ENCODE measurements around the gene RFX8.
"Not testable (repeated sequence)": the region's sequence is repeated elsewhere in the genome, so short reads cannot be mapped to it uniquely, and the experiment has no call there.

Gene RFX8

DNA sequence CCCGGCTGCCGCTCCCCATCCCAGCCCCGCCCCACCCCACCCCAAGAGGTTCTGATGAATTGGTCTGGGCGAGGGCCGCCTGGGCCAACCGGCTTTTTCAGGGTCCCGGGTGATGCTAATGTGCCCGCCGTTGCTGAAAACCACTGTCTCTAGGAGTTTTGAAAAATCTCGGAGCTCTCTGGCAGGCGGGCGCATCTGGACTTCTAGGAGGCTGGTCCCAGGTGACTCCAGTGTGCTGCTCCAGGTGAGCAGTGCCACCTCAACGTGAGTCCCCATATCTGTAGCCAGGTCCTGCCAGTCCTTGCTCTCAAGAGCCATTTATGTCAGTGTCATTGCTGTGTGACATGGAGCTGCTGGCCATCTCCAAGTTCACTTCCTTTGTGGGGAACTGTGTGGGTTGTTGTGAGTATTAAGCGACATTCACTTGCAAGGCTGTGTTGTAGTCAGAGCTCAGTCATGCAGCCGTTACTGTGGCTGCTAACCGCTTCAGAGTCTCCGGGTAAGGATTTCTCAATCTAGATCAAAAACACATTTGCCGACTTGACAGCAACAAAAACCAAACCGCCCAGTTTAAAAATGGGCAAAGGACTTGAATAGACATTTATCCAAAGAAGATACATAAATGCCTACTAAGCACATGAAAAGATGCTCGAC, at the start of gene RFX8:
RFX8 (minus strand) TSS at position 382 of the 654 bp plus-strand sequence. CDS start 8,264 bp downstream, outside the sequence.
- DNase-seq (ENCODE audit: low spot score): no peak

DNA sequence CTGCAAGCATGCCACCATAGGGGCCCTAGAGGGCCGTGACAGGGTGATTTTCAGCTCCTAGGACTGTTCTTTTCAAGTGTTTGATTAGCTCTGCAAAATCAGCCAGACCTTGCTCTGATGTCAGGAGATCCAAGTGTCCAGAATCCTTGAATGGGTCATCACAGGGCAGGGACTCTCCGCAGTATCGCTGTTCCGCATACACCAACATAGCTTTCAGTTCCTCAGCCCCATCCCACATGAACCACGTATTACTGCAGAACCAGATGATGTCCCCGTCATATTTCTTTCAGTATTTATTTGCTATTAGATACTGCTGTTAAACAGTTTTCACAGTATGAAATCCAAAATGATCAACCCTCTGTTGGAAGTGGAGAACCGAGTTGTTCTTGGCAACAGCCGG, 46.6 kb upstream of the RFX8 start:
- DNase-seq (ENCODE audit: low spot score): no peak

DNA sequence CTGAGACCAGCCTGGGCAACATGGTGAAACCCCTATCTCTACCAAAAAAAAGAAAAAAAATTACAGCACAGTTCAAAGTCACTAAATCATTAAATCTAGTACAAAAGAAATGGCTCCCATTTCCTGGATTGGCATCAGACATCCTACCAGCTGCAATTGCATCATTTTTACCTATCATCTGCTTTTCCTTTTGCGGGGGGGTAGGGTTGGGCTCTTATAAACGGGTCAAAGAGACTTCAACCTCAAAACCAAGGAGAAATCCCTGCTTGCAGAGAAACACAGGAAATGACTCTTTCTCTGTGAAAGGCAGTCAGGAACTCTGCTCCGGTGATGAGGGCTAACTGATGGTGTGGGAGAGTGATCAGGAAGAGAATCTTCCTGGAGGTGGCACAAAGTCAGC, 45.3 kb upstream of the RFX8 start:
- DNase-seq (ENCODE audit: low spot score): no peak

DNA sequence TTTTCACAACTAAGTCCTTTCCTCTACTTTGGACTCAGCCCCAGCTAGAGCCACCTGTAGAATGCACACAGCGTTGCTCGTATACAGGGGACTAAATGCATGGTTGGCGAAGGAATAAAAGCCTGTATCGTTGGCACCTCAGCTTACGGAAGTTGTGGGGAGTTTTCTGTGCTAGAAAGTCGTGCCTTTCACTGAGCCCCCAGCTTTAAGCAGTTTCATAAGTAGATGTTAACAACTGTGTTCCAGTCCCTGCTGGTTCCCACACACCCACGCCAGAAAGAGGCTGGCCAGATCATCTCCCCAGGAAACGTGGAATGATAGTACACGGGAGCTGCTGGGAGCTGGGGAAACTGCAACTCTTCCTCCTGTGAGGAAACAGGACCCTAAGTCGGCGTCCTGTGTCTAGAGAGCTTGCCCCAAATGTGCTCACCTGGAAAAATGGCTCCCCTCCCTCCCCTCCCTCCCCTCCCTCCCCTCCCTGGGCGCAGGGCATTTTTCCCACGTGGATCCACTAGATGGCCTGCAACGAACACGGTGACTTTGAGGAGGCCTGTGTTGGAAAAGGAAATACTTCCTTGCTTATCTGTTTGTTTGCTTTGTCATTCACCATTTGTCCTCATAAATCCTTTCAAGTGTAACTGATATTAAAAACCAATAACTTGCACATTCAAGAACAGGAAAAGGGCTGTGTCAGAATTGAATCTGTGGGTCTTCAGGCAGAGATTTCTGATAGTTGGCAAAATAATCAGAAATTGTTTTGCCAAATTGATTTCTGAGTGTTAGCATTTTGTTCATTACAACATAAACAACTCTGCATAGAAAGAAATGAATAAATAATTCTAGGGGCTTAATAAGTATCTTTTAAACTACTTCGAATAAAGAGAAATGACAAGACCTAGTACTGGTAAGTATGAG, 43.9 kb upstream of the RFX8 start:
- peak; percentile 90 for DNase-seq (ENCODE audit: low spot score)

DNA sequence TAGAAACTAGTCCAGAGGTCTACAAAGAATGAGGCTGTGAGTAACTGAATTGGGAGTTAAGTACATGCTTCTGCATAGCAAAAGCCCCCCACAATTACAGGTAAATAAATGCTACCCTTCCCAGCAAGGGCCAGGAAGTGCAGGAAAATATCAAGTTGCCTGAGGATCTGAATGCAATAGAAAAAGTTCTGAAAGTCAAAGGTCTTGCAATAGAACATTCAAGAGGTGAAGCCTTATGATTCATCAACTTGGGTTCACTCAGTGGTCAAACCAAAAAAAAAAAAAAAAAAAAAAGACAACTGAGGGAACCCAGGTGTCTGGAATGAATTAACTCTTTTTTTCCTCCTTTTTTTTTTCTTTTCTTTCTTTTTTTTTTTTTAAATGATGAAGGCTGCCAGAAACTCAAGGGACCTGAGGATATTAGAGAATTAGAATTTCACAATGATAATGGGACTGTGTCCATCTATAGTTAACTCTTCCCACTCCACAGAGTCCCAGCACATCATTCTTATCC, 42.9 kb upstream of the RFX8 start:
- no peak for DNase-seq (ENCODE audit: low spot score)

DNA sequence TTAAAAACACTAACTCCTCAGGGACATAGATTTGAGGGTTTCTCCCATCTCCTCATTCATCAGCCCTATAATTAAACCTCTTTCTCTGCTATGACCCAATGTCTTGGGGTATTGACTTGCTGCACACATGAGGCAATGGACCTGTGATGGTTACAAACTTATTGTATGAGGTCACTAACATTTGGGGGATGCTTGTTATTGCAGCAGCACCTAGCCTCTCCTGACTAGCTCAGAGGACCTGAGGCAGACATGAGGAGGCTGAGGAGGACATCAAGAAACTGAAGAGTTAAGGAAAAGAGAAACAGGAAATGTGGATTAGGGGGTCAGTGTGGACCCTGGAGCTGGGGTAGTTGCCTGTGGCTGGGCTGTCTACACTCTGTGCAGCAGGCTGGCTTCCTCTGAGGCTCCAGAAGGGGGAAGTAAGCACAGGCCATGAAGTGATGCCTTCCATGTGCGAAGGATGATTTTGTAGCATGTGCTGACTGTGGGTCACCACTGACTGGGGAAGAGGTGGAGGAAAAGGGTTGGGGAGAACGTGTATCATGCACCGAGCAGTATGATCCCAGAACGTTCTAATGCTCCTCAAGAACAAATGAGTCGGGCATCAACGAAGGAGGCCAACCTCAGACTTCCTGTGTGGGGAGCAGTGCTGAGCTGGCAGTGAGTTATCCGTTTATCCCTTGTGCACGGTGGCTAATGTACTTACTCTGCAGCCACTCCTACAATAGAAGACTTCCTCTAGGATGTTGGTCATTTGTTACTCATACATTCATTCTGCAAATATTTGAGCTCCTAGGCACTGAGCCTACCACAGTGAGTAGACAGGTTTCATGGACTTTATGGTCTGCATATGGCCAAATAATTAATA, 42.1 kb upstream of the RFX8 start:
- DNase-seq (ENCODE audit: low spot score): no peak

DNA sequence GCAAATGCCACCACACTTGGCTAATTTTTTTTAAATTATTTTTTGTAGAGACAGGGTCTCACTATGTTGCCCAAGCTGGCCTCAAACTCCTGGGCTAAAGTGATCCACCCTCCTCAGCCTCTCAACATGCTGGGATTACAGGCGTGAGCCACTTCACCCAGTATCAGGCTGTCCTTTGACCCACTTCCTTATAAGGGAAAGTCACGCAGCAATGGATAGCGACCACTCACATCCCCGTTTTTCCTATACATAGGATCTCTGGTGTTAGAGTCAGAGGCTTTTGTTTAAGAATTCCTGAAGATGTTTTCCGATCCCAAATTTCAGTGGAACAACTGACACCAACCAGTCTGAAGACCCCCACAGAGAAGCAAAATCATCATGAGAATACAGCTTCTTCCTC, 41.4 kb upstream of the RFX8 start:
- no peak for DNase-seq (ENCODE audit: low spot score)

DNA sequence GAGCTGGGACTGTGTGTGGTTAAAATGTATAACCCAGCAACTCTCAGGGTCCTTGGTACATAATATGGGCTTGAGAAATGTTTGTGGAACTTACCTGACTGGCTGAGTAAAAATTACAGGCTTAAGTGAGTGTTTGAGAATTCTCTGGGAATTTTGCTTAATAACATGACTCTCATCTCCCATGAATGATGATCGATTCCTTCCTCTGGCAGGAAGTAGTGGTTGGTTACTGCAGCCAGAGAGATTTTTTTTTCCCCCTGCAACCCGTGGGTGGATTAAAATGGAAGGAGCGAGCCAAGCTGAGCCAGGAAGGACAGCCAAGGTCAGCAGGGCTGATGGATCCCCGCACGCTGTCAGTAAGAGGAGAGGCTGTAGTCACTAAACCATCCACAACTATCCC, 40.6 kb upstream of the RFX8 start:
- DNase-seq (ENCODE audit: low spot score): no peak

DNA sequence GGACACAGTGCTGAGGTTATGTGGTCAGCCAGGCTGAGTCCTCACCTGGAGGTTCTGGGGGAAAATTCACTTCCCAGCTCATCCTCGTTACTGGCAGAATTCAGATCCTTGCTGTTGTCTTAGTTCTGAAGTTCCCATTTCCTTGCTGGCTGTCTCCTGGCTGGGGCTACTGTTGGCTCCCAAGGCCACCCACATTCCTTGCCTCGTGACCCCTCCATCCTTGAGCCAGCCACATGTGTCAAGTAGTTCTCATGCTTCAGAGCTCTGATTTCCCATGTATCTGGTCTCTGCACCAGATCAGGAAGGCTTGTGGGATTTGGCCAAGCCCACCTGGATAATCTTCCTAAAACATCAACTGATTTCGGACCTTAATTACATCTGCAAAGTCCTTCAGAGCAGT, 38.1 kb upstream of the RFX8 start:
- no peak for DNase-seq (ENCODE audit: low spot score)

DNA sequence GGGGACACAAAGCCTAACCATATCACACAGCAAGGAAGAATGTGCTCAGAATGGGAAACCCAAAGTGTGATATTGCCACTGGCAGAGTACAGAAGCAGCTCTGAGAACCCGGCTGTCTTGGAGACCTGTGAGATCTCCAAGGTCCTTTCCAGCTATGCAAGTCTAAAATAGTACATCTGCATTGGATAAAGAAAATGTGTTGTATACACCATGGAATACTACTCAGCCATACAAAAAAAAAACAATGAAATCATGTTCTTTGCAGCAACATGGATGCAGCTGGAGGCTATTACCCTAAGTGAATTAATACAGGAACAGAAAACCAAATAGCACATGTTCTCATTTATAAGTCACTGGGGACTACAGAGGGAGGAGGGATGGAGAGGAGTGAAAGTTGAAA, 36.5 kb upstream of the RFX8 start:
- no peak for DNase-seq (ENCODE audit: low spot score)

DNA sequence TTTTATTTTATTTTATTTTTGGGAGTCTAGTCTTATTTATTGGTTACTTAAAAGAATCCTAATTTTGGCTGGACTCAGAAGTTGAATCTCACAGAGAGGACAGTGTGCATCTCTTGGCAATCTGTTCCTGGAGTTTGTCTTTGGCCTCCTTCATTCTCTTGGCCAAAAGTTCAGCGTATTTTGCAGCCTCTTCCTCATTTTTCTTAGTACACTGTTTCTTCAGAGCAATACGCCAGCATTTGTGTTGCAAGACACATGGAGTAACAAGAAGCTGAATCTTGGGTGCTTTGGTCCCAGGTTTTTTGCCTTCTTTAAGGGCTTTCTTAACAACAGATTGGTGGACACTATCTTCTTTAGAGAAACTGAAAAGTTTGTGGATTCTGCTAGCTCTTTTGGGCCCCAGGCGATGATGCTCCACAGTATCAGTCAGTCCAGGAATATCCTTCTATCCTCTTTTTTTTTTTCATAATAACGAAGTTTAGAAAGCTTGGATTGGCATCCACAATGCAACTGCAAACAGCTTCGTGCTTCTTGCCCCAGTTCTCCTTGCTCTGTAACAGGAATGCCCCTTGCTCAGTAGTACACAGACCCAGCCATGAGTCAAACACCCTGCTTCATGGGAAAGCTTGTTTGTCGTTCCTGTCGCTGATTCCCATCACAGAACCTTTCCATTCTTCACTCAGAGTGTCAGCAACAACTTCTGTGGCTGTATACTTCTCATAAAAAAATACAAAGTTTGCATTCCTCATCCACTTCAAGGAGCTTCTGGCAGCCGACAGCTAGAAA, 34.8 kb upstream of the RFX8 start:
- DNase-seq (ENCODE audit: low spot score): no peak

DNA sequence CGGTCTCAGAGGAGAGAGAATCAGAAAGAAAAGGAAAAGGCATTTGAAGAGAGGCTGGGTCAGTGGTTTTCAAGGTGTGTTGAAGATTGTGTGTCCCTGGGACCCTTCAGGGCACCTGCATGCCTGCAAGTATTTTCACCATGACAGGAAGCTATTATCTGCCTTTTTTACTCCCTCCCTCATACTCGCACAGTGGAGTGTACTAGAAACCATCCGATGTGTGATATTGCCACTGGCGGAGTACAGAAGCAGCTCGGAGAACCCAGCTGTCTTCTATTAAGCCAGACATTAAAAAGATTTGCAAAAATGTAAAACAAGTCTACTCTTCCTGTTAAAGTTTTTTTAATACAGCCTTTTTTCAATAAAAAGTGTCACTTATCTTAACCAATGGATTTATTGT, 33.7 kb upstream of the RFX8 start:
- no peak for DNase-seq (ENCODE audit: low spot score)

DNA sequence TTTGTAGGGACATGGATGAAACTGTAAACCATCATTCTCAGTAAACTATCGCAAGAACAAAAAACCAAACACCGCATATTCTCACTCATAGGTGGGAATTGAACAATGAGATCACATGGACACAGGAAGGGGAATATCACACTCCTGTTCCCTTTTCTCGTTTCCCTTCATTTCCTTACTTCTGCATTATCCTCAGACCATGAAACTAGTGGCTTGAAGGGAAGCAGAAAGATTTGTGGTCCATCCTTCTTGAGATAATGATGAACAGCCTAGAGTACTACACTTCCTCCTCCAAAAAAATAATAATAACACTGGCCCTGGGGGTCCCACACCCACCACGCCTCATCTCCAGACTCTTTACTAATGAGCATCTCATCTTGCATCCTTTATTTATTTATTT, 30.4 kb upstream of the RFX8 start:
- not testable (repeated sequence) for DNase-seq (ENCODE audit: low spot score)

DNA sequence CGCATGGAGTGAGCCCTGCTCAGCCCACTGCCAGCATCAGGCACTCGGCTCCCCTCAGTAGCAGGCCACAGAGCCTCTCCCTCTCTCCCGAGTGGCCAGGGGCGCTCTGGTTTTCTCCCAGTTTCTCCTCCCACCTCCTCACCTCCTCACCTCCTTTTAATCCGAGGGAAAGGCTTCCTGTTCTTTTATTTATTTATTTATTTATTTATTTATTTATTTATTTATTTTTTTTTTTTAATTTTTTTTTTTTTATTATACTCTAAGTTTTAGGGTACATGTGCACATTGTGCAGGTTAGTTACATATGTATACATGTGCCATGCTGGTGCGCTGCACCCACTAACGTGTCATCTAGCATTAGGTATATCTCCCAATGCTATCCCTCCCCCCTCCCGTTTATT, 29.8 kb upstream of the RFX8 start:
- not testable (repeated sequence) for DNase-seq (ENCODE audit: low spot score)

DNA sequence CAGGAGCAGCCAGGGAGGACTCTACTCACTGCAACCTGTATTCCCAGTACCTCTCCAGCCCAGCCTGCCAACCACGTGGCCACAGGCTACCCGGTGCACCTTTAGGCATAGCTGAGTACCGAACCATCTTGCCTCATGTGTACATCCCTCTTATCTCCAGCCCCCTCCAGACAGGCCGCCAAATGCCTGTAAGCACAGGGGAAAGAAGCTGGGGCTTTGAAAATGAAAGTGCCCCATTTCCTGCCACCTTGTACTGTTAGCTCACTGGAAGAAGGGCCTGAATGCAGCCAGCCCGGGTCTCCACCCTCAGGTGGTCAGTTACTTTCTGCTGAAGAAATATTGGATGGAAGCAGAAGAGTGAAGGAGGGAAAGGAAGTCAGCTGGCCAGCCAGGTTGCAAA, 27.2 kb upstream of the RFX8 start:
- DNase-seq (ENCODE audit: low spot score): no peak

DNA sequence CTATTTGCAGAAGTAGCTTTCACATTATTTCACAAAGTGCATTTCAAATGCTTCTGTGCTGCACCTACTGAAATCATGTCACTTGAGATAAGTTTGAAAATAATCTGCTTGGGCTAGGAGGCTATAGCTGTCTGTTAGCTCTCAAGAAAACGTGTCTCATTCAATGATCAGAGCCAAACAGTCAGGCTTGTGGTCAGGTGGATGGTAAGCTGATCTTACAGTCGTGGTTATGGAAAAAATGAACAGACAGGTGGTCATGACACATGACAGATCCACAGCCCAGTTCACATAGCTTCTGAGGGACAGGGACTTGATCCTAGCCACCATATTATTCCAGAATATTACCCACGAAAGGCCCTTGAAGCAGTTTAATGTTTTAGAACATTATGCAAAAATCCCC, 26.5 kb upstream of the RFX8 start:
- DNase-seq (ENCODE audit: low spot score): no peak

DNA sequence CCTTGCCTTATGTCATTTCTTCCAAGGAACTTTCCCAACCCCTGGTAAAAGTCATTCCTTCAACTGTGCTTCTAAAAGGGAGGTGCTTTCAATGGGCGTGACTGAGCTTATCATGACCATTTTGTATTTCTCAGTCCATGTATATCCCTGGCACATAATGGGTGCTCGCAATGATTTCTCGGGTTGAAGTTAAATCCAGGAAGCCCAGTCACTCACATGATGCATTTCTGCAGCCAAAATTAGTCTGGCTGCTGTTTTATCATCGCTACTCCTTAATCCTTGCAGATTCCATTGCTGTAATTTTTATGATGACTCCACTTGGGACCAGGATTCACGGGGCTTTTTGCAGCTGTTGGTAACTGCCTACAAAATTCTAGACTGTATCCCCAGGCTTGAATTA, 25.9 kb upstream of the RFX8 start:
- no peak for DNase-seq (ENCODE audit: low spot score)

DNA sequence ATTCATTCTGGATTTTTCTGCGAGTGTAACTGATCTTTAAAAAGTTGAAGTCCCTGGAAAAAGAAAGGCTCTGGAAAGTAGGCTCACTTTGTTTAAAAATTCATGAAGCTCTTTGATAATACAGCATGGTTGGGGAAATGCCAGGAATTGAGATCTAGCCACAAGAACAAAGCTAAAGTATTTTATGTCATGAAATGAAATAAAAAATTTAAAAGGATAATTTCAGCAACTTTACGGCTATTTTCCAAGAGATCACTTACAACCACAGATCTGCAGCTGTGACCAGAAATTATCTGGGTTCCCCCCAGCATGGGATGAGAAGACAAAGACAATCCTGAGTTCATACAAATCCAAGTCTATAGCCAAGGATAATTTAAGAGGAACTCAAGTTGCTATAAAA, 25.3 kb upstream of the RFX8 start:
- DNase-seq (ENCODE audit: low spot score): no peak

DNA sequence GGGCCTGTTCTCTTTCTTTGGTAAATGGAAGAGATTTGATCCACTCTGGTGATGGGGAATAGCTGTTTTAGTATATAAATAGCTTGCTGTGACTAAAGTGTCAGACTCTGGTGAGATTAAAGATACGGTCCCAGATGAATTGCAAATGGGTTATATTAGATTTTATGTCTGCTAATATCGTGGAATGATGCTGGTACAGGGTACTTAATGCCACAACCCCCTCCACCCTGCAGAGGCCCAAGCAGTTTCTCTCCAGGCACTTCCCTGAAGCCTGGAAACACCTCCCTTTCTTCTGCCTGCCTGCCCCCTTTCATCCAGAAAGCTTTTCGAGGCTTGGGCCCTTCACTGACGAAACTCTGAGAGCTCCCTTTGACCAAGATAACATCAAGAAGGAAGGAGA, 21.4 kb upstream of the RFX8 start:
- no peak for DNase-seq (ENCODE audit: low spot score)

DNA sequence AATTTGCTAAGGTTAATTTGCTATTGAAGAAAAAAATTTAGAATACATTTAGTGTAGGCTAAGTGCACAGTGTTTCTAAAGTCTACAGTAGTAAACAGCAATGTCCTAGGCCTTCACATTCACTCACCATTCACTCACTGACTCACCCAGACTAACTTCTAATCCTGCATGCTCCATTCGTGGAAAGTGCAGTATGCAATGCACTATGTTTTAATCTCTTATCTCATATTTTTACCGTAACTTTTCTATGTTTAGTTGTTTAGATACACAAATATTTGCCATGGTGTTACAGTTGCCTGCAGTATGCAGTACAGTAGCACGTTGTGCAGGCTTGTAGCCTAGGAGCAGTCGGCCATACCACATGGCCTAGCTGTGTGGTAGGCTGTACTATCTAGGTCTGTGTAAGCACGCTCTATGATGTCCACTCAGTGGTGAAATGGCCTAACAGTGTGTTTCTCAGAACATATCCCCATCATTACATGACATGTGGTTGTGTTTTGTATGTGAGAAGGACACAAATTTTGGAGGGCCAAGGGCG, 18.1 kb upstream of the RFX8 start:
- no peak for DNase-seq (ENCODE audit: low spot score)

DNA sequence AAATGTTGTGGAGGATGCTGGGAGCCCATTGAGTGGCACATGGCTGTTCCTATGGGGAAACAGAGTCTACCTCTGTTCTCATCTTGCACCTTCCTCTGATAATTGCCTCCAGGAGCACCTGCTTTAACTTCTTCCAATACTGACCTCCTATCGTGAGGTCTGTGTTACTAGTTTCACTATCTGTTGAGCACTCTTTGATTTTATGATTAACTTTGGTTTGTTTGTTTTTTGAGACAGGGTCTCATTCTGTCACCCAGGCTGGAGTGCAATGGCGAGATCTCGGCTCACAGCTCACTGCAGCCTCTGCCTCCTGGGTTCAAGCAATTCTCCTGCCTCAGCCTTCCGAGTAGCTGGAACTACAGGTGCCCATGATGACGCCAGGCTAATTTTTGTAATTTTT, 12.1 kb upstream of the RFX8 start:
- DNase-seq (ENCODE audit: low spot score): no peak
